Measurements from ENCODE around the gene PBX3.
A peak's percentile ranks its signal among the peaks of the same experiment; 100 is the strongest.

The PBX3 gene

DNA sequence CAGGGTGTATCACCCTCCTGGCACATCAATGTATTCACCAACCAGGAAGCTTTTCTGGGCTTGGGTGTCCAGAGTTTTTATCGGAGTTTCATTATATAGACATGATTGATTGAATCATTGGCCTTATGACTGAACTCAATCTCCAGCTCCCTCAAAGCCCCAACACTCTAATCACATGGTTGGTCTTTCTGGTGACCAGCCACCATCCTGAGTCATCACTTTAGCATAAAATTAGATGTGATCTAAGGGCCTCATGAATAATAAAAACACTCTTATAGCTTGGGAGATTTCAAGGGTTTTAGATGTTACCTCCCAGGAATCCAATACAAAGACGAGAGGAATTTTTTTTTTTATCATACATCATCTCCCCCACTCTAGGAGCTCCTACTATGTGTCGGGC lies 7.7 kb upstream of the PBX3 start:
- no peak overlapping the region for H3K4me3 ChIP-seq (ENCODE audit: low read length)
- no peaks in the 10 kb centered on the region for H3K9me3 ChIP-seq (replicated peaks; ENCODE audit: low read length)
- H3K9ac ChIP-seq (ENCODE audit: low read depth, low read length) = no peak overlapping the region
- H3K27me3 ChIP-seq (ENCODE audit: control insufficient read depth, insufficient read depth, low read length) = no peaks in the 10 kb centered on the region
- peaks cover 9% of the 10 kb centered on the region for H3K4me1 ChIP-seq (ENCODE audit: control insufficient read depth, insufficient read depth, low read length)
- no peaks in the 10 kb centered on the region for H3K36me3 ChIP-seq (ENCODE audit: insufficient read depth, low read length)
- H3K4me2 ChIP-seq (ENCODE audit: low read length) = no peak overlapping the region

DNA sequence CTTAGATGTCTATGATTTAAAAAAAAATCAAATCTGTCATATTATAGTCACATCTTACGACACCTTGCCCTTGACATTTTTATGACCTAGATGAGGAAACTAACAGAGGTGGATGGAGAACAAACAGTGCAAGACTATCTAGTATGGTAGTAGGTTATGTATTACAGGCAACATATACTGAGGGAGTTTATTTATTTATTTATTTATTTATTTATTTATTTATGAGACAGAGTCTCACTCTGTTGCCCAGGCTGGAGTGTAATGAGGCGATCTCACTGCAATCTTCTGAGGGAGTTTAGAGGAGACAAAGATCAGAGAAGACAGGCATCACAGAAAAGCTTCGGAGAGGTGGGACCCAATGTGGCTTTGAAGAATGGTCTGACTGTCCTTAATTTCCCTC lies 4.5 kb upstream of the PBX3 start:
- Histone ChIP-seq H3K4me3 (ENCODE audit: low read length) (no peak overlapping the region), H3K9me3 (replicated peaks; ENCODE audit: low read length) (no peaks in the 10 kb centered on the region), H3K4me2 (ENCODE audit: low read length) (no peak overlapping the region), H3K36me3 (ENCODE audit: insufficient read depth, low read length) (no peaks in the 10 kb centered on the region), H3K4me1 (ENCODE audit: control insufficient read depth, insufficient read depth, low read length) (peaks cover 27% of the 10 kb centered on the region), H3K9ac (ENCODE audit: low read depth, low read length) (no peak overlapping the region), H3K27me3 (ENCODE audit: control insufficient read depth, insufficient read depth, low read length) (no peaks in the 10 kb centered on the region)

DNA sequence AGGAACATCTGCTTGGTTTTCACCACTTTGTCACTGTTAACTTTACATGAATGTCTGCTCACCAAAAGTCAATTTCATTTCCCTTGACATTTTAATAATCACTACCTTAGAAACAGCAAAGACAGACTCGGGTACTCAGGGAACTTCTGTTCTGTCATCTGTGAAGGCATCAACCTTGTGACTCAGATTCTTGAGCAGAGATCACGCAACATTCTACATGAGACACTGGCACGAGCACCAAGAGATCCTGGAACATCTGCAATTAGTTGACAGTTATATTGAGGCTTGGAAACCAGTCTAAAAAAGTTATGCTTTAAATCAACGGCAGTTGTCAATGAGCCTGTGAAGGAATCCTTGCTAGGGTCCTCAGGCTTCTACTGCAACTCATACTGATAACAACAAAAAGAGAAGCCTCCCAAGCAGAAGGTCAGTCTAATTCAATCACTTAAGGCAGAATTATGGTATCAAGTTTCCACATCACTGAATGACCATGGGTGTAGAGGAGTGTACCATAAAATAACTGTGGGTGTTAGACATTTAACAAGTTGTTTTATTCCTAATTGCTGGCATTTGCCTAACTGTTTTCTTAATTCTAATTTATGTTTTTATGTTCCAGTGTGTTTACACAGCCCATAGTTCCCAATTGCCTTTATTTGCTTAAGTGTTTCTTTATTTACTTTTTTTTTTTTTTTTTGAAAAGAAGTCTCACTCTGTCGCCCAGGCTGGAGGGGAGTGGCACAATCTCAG lies 3.3 kb upstream of the PBX3 start:
- Histone ChIP-seq H3K4me1 (ENCODE audit: control insufficient read depth, insufficient read depth, low read length) (peaks cover 32% of the 10 kb centered on the region), H3K4me2 (ENCODE audit: low read length) (no peak overlapping the region), H3K36me3 (ENCODE audit: insufficient read depth, low read length) (peaks cover 2% of the 10 kb centered on the region), H3K9me3 (replicated peaks; ENCODE audit: low read length) (no peaks in the 10 kb centered on the region), H3K9ac (ENCODE audit: low read depth, low read length) (no peak overlapping the region), H3K4me3 (ENCODE audit: low read length) (no peak overlapping the region), H3K27me3 (ENCODE audit: control insufficient read depth, insufficient read depth, low read length) (no peaks in the 10 kb centered on the region)

DNA sequence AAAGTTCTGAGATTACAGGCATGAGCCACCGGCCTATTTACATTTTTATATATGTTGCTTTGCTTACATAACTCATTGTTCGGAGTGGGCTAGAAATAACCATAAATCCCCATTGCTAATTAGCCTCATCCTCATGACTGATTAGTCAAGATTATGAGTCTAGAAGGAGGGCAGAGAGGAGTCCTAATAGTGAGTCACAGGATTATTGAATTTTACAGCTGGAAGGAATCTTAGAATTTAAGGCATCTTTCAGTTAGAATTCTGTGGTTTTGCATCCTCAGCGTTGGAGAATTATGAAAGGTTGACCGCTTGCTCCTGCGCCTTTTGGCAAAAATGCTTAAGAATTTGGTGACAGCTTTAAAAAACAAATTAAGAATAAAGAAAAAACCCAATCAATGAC lies 2.6 kb upstream of the PBX3 start:
- Histone ChIP-seq H3K27me3 (ENCODE audit: control insufficient read depth, insufficient read depth, low read length) (no peaks in the 10 kb centered on the region), H3K36me3 (ENCODE audit: insufficient read depth, low read length) (peaks cover 6% of the 10 kb centered on the region), H3K4me3 (ENCODE audit: low read length) (peak overlapping the region; percentile 37), H3K9me3 (replicated peaks; ENCODE audit: low read length) (no peaks in the 10 kb centered on the region), H3K9ac (ENCODE audit: low read depth, low read length) (peak overlapping the region; percentile 30), H3K4me1 (ENCODE audit: control insufficient read depth, insufficient read depth, low read length) (peaks cover 40% of the 10 kb centered on the region), H3K4me2 (ENCODE audit: low read length) (peak overlapping the region; percentile 98)

DNA sequence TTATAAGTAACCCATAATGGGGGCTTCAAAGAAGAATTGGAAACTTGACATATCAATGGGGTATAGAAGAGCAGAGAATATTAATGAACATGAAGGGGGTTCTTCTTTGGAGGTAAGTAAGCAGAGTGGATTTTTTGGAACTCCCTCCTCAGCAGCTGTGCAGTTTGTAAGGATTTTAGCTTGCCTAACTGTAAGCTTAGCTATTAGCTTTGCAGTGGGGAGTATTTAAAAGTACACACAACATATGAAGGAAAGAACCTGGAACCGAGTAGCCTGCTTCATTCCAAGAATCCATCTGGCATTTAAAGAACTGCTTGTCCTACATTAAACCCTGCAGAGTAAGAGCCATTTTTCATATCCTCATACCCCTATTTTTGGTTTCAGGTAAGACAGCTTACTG lies 2.2 kb upstream of the PBX3 start:
- H3K9me3 ChIP-seq (replicated peaks; ENCODE audit: low read length) = no peaks in the 10 kb centered on the region
- peak overlapping the region; percentile 98 for H3K4me2 ChIP-seq (ENCODE audit: low read length)
- peaks cover 44% of the 10 kb centered on the region for H3K4me1 ChIP-seq (ENCODE audit: control insufficient read depth, insufficient read depth, low read length)
- H3K36me3 ChIP-seq (ENCODE audit: insufficient read depth, low read length) = peaks cover 6% of the 10 kb centered on the region
- H3K4me3 ChIP-seq (ENCODE audit: low read length) = peak overlapping the region; percentile 37
- peak overlapping the region; percentile 30 for H3K9ac ChIP-seq (ENCODE audit: low read depth, low read length)
- H3K27me3 ChIP-seq (ENCODE audit: control insufficient read depth, insufficient read depth, low read length) = no peaks in the 10 kb centered on the region

DNA sequence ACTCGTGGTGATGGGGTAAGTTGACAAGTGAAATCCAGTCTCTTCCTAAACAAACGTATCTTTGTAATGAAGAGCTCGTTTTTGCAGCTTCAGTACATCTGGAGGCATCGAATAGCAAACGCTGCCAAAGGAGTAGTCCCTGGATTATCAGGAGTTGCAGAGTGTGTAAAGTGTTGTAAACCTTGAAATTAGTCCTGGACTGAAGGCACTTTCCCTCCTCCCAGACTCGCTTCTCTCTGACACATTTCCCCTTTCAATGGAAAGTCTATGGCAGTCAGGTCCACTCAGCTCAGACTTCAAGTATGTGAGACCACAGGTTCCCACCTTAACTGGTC lies 1.5 kb upstream of the PBX3 start:
- Histone ChIP-seq H3K27me3 (ENCODE audit: control insufficient read depth, insufficient read depth, low read length) (no peaks in the 10 kb centered on the region), H3K36me3 (ENCODE audit: insufficient read depth, low read length) (peaks cover 6% of the 10 kb centered on the region), H3K4me3 (ENCODE audit: low read length) (peak overlapping the region; percentile 98), H3K4me1 (ENCODE audit: control insufficient read depth, insufficient read depth, low read length) (peaks cover 48% of the 10 kb centered on the region), H3K9ac (ENCODE audit: low read depth, low read length) (peak overlapping the region; percentile 30), H3K9me3 (replicated peaks; ENCODE audit: low read length) (no peaks in the 10 kb centered on the region), H3K4me2 (ENCODE audit: low read length) (peak overlapping the region; percentile 98)

DNA sequence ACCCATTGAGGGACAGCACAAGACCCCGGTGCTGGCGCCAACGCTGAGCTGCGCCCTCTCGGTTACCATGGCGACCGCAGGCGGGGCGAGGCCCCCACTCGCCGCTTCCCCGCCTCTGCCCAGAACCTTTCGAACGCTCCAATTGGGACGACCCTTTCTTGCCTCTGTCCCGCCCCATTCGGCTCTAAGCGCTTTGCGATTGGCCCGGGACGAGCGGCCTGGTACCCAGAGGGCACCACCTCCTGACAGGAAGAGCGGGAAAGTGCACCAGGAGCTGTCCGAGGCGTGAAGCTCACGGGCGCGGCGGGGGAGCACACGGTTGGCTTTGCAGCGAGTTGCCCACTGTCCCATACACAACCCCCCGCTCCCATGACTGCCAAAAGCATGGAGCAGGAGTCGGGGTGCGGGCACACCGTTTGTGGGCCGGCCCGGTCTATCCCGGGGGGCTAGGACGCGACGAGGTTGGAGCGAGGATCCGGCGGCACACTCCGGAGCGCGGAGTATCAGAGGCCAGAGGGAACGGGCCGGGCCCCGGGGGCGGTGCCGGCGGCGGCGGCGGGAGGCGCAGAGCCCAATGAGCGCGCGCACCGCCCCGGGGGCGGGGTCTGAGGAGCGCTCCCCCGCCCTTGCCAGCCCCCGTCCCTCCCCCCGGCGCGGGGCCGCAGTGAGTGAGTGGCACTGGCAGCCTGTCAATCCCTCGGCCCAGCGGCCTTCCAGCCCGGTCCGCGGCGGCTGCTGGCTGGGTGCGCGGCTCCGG lies 978 bp upstream of the PBX3 start:
- Histone ChIP-seq H3K4me2 (ENCODE audit: low read length) (peak overlapping the region; percentile 98), H3K4me3 (ENCODE audit: low read length) (peak overlapping the region; percentile 98), H3K36me3 (ENCODE audit: insufficient read depth, low read length) (peaks cover 6% of the 10 kb centered on the region), H3K4me1 (ENCODE audit: control insufficient read depth, insufficient read depth, low read length) (peaks cover 50% of the 10 kb centered on the region), H3K9ac (ENCODE audit: low read depth, low read length) (peak overlapping the region; percentile 88), H3K27me3 (ENCODE audit: control insufficient read depth, insufficient read depth, low read length) (no peaks in the 10 kb centered on the region), H3K9me3 (replicated peaks; ENCODE audit: low read length) (no peaks in the 10 kb centered on the region)

DNA sequence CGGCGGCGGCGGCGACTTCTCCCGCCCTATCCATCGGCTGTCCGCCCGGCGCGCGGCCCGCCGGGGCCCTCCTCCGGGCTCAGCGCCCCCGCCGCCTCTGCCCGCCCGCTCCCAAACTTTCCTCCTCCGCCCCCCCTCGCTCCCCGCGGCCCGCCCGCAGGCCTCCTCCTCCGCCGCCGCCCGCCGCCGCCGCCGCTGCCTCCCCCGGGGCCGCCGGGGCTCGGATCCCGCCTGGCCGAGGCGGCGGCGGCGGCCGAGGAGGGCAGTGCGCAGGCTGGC lies 460 bp upstream of the PBX3 start:
- Histone ChIP-seq H3K4me2 (ENCODE audit: low read length) (peak overlapping the region; percentile 98), H3K9me3 (replicated peaks; ENCODE audit: low read length) (no peaks in the 10 kb centered on the region), H3K4me3 (ENCODE audit: low read length) (peak overlapping the region; percentile 98), H3K9ac (ENCODE audit: low read depth, low read length) (peak overlapping the region; percentile 88), H3K4me1 (ENCODE audit: control insufficient read depth, insufficient read depth, low read length) (peaks cover 50% of the 10 kb centered on the region), H3K36me3 (ENCODE audit: insufficient read depth, low read length) (peaks cover 6% of the 10 kb centered on the region), H3K27me3 (ENCODE audit: control insufficient read depth, insufficient read depth, low read length) (no peaks in the 10 kb centered on the region)

DNA sequence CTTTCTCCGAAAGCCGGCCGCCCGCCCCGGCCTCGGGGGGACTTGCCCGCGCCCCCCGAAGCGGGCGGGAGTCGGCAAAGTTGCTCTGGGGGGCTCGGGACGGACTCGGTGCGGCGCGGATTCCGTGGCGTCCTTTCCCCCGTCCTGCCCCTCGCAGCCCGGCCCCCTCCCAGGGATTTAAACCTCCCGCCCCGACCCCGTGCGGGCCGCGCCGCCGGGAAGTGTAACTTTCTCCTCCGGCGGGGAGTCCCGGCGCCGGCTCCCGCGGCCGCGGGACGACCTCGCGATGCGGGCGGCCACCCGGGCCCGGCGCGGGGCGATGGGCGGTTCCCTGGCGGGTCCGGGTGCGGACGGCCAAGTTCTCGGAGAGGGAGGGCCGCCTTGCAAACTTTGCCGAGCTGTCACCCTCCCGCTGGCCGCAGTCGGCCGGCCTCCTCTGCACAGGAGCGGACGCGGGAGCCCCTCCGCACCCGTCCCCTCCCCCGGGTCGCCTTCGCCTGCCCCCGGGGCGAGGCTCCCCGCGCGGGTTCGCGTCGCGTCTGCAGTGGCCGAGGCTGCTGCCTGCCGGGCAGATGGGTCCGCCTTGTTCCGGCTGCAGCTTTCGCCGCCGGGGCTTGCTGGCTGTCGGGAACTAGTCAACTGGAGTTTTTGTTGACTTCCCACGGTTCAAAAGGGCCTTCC lies 732 bp downstream of the PBX3 start:
- peaks cover 6% of the 10 kb centered on the region for H3K36me3 ChIP-seq (ENCODE audit: insufficient read depth, low read length)
- H3K4me3 ChIP-seq (ENCODE audit: low read length) = peak overlapping the region; percentile 98
- peaks cover 50% of the 10 kb centered on the region for H3K4me1 ChIP-seq (ENCODE audit: control insufficient read depth, insufficient read depth, low read length)
- peak overlapping the region; percentile 88 for H3K9ac ChIP-seq (ENCODE audit: low read depth, low read length)
- no peaks in the 10 kb centered on the region for H3K9me3 ChIP-seq (replicated peaks; ENCODE audit: low read length)
- H3K4me2 ChIP-seq (ENCODE audit: low read length) = peak overlapping the region; percentile 92
- no peaks in the 10 kb centered on the region for H3K27me3 ChIP-seq (ENCODE audit: control insufficient read depth, insufficient read depth, low read length)

DNA sequence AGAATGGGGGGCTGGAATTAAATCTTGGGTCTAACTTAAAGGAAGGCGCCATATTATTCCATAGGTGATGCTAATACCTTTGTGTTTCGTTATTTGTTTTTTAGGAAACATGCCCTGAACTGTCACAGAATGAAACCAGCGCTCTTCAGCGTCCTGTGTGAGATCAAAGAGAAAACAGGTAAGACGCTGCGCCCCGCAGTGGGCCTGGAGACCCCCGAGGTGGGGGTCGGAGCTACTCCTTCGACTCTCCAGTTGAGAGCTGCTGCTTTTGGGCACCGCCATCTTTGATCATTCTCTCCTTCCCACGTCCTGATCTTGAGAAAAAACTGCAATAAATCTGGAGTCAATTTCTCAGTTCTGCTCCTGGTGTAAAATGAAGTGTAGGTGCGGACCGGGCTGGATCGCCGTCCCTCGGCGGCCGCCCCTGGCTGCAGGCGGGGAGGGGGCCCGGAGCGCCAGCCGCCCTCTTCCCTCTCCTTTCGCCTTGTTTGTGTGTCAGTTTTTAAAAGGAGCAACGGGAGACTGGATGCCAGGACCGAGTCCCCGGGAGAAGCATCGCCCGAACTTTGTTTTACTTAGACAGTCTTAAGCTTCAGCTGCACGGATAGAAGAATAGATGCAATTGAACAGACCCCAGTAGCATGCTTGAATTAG lies 1.4 kb downstream of the PBX3 start:
- Histone ChIP-seq H3K4me3 (ENCODE audit: low read length) (peak overlapping the region; percentile 98), H3K36me3 (ENCODE audit: insufficient read depth, low read length) (peaks cover 6% of the 10 kb centered on the region), H3K9ac (ENCODE audit: low read depth, low read length) (peak overlapping the region; percentile 88), H3K4me1 (ENCODE audit: control insufficient read depth, insufficient read depth, low read length) (peaks cover 49% of the 10 kb centered on the region), H3K27me3 (ENCODE audit: control insufficient read depth, insufficient read depth, low read length) (no peaks in the 10 kb centered on the region), H3K4me2 (ENCODE audit: low read length) (peak overlapping the region; percentile 92), H3K9me3 (replicated peaks; ENCODE audit: low read length) (no peaks in the 10 kb centered on the region)

DNA sequence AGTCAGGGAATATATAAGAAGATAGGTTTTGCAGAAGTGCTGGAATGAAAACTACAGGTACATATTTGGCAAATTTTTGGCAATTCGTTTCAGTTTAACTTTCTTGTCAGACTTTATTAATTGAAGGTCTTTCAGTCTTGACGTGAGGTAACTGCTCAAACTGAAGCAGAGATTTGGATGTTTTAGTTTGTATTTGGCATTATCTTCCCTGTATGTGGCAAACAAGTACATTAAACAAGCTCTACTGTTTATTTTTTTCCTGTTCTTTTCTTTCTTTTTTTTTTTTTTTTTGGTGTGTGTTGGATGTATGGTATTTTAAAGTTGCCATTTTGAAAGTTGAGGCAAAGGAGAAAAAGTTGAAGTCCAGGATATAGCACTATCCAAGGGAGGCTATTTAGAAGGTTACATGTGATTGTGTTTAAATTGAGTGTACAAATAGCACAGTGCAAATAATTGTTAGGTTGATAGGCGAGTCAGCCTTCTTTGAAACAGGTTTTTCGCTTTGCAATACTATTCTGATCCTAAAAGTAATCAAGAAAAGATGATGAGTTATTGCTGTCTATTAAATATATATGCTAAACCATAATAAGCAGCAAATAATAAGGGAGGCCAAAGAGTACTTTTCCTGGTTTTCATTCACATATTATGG lies 2.2 kb downstream of the PBX3 start:
- Histone ChIP-seq H3K9me3 (replicated peaks; ENCODE audit: low read length) (no peaks in the 10 kb centered on the region), H3K4me2 (ENCODE audit: low read length) (peak overlapping the region; percentile 92), H3K4me3 (ENCODE audit: low read length) (peak overlapping the region; percentile 98), H3K27me3 (ENCODE audit: control insufficient read depth, insufficient read depth, low read length) (no peaks in the 10 kb centered on the region), H3K9ac (ENCODE audit: low read depth, low read length) (no peak overlapping the region), H3K36me3 (ENCODE audit: insufficient read depth, low read length) (peaks cover 6% of the 10 kb centered on the region), H3K4me1 (ENCODE audit: control insufficient read depth, insufficient read depth, low read length) (peaks cover 41% of the 10 kb centered on the region)
